Ovary (tissue), 3 donors: ENCODE measurements around the gene CRNKL1.

ENCODE experiments used
- EP300 ChIP-seq: sonication (generic); formaldehyde crosslinking; IDR thresholded peaks from one replicate; pipeline ENCODE4 v1.6.1; 2017; ENCODE audit warnings: antibody characterized with exemption
- POLR2A ChIP-seq: fragments of 450-650 bp; IDR thresholded peaks from one replicate; pipeline ENCODE4 v1.6.1; 2017; ENCODE audit warnings: antibody characterized with exemption, mild to moderate bottlenecking, moderate library complexity
- TF ChIP-seq, protein P1 (sequence below), 3 donors: fragments of 450-650 bp in 2 of 3; fragments of 200-600 bp in 1 of 3; IDR thresholded peaks; one replicate each; pipeline versions ENCODE4 v1.5.1 to v1.8.0; 2016 to 2022; ENCODE audit warnings: antibody characterized with exemption in 3 of 3, mild to moderate bottlenecking in 1 of 3
- donor health status: DM: no; HTN: no; CAD: no.

DNA sequence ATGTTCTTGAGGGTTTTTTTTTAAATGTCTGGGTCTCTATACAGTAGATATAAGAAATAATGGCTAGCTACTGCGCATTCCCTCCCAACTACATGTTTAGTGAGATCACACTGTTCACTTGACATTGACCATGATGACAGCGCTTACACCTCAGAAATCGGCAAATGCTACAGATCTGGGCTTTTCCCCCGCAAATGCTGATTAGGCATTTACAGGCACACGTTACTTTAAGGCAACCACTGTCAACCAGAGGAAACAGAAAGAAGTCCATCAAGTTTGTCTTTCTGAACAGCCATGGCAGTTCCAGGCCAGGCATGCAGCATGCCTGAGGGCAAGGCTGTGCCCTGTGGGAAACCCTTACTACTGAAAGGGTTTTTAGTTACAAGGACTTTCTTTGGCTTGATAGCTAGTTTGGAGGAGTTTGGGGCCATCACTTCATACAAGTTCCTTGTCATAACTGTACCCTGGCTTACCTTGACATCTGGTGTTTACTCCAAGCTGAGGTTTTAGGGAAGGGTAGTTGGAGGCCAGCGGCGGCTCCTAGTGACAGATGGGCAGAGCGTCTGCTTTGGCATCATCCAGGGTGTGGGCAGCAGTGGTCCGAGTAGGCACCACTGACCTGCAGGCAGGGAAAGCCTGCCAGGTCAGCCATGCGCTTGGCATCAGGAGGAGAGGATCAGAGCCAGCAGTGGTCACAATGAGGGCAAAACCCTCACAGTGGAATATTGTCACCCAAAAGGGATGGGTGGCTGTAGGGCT lies 43.0 kb upstream of the CRNKL1 start:
- TF ChIP-seq EP300 (no peak), POLR2A (no peak)
- TF ChIP-seq, protein P1, sequence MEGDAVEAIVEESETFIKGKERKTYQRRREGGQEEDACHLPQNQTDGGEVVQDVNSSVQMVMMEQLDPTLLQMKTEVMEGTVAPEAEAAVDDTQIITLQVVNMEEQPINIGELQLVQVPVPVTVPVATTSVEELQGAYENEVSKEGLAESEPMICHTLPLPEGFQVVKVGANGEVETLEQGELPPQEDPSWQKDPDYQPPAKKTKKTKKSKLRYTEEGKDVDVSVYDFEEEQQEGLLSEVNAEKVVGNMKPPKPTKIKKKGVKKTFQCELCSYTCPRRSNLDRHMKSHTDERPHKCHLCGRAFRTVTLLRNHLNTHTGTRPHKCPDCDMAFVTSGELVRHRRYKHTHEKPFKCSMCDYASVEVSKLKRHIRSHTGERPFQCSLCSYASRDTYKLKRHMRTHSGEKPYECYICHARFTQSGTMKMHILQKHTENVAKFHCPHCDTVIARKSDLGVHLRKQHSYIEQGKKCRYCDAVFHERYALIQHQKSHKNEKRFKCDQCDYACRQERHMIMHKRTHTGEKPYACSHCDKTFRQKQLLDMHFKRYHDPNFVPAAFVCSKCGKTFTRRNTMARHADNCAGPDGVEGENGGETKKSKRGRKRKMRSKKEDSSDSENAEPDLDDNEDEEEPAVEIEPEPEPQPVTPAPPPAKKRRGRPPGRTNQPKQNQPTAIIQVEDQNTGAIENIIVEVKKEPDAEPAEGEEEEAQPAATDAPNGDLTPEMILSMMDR (IDR thresholded peaks at IDR 0.05), result no peak
